HepG2 (cell line): ENCODE measurements around the gene FOXD2. TPM values are rescaled to one million over a fixed set of nuclear protein-coding genes. Genes with fewer than 3 reads are reported as not detected.

ENCODE experiments used
- ARHGAP35 ChIP-seq: sonication (generic); formaldehyde crosslinking; IDR thresholded peaks from 2 replicates; pipeline ENCODE4 v1.9.0; 2022; ENCODE audit warnings: mild to moderate bottlenecking, inconsistent platforms, moderate library complexity, missing genetic modification reagents, borderline replicate concordance
- CHD2 ChIP-seq: IDR thresholded peaks from 2 replicates; pipeline ENCODE4 v1.6.1; 2011; ENCODE audit warnings: low read depth, low read length, improper control_type of control experiment
- ETV5 ChIP-seq: IDR thresholded peaks from 2 replicates; pipeline ENCODE4 v1.6.1; 2018; ENCODE audit warnings: missing biosample characterization, missing genetic modification reagents, inconsistent platforms, borderline replicate concordance
- RAD21 ChIP-seq: fragments of 450-650 bp; formaldehyde crosslinking; IDR thresholded peaks from 2 replicates; pipeline ENCODE4 v1.5.0; 2020; ENCODE audit warnings: mild to moderate bottlenecking
- SRSF4 ChIP-seq: fragments of 200-400 bp; formaldehyde crosslinking; IDR thresholded peaks from one replicate; pipeline ENCODE4 v1.6.1; 2018; ENCODE audit warnings: mild to moderate bottlenecking, low read depth, low read length, moderate library complexity; ENCODE audit not compliant: poor library complexity, severe bottlenecking
- ZFX ChIP-seq: sonication (generic); formaldehyde crosslinking; IDR thresholded peaks from 2 replicates; pipeline ENCODE4 v1.4.0; 2020; ENCODE audit warnings: mild to moderate bottlenecking, low read depth, missing genetic modification reagents, moderate library complexity
- ZNF205 ChIP-seq: IDR thresholded peaks from 2 replicates; pipeline ENCODE4 v1.6.1; 2018; ENCODE audit warnings: missing biosample characterization, missing genetic modification reagents
- ZNF510 ChIP-seq: sonication (generic); formaldehyde crosslinking; IDR thresholded peaks from 2 replicates; pipeline ENCODE4 v1.4.0; 2020; ENCODE audit warnings: low read depth, mild to moderate bottlenecking, missing genetic modification reagents
- ZNF678 ChIP-seq: sonication (generic); formaldehyde crosslinking; IDR thresholded peaks from 2 replicates; pipeline ENCODE4 v1.4.0; 2020; ENCODE audit warnings: mild to moderate bottlenecking, missing genetic modification reagents
- ZSCAN21 ChIP-seq: sonication (generic); formaldehyde crosslinking; IDR thresholded peaks from 2 replicates; pipeline ENCODE4 v1.8.0; 2022; ENCODE audit warnings: mild to moderate bottlenecking, missing genetic modification reagents, moderate library complexity, borderline replicate concordance
- polyA plus RNA-seq, 8 experiments: library from polyadenylated mRNA; depleted of rRNA in 3 of 8; stranded (reverse) in 7 of 8; unstranded in 1 of 8; fragments of >200 nt; fragmentation: Illumina TruSeq in 4 of 8; extraction: Trizol in 4 of 8; gene quantifications; 2 replicates each; pipeline versions ENCODE4 v1.2.1 to v1.2.3, GENCODE V29; 2011 to 2016; ENCODE audit warnings: low read depth in 4 of 8, missing spikeins in 1 of 8, mixed read lengths in 1 of 8; ENCODE audit not compliant: insufficient read depth in 1 of 8
- total RNA-seq, 5 experiments: library from RNA; depleted of rRNA; stranded (reverse); fragments of >200 nt; fragmentation: Illumina TruSeq; extraction: Trizol; gene quantifications; 2 replicates each; pipeline ENCODE4 v1.2.3, GENCODE V29; 2016; ENCODE audit warnings: low read depth in 1 of 5
- TF ChIP-seq, protein P1 (sequence below): sonication (generic); formaldehyde crosslinking; IDR thresholded peaks from 2 replicates; pipeline ENCODE4 v1.4.0; 2020; ENCODE audit warnings: mild to moderate bottlenecking, missing genetic modification reagents, borderline replicate concordance
- TF ChIP-seq, protein P2 (sequence below): IDR thresholded peaks from 2 replicates; pipeline ENCODE4 v1.6.1; 2016
- TF ChIP-seq, protein P3 (sequence below): sonication (generic); formaldehyde crosslinking; IDR thresholded peaks from 2 replicates; pipeline ENCODE4 v1.4.0; 2020; ENCODE audit warnings: mild to moderate bottlenecking, missing genetic modification reagents
- TF ChIP-seq, protein P4 (sequence below): sonication (generic); formaldehyde crosslinking; IDR thresholded peaks from 2 replicates; pipeline ENCODE4 v1.4.0; 2020; ENCODE audit warnings: missing genetic modification reagents, borderline replicate concordance

The FOXD2 gene
- total and polyA plus RNA-seq, 2 of the 13 experiments (the other 11 are each of a cell fraction or from before 2014, with no cell fraction given), result 0.01 to 0.09 TPM

DNA sequence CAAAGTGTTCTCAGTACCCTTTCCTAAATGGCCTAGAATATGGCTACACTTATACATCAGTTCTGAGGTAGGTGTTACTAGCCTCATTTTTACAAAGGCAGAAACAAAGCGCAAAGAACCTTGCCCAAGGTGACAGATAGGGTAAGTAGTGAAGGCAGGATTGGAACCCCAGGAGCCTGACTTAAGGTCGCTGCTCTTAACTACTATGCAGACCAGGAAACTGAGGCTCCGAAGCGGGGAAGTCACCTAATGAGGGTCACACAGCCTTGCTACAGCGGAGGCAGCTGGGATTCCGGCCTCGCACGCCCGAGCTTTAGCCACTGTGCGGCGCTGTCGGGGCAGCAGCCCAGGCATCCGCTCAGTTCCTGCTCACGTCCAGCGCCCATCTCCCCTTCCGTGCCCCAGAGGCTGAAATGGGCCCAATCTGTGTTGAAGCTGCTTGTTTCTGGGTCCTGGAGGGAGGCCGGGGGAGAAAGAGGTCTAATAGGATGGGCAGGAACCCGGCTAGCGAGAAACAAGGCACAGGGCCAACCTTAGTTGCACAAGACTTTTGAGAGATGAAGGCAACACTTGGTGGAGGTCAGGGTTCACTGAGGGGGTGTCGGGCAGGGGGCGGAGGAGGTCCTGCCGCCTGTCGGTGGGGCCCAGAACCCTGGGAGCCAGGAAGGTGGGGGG is 1.4 kb upstream of the FOXD2 start (continued):
- TF ChIP-seq, protein P1, sequence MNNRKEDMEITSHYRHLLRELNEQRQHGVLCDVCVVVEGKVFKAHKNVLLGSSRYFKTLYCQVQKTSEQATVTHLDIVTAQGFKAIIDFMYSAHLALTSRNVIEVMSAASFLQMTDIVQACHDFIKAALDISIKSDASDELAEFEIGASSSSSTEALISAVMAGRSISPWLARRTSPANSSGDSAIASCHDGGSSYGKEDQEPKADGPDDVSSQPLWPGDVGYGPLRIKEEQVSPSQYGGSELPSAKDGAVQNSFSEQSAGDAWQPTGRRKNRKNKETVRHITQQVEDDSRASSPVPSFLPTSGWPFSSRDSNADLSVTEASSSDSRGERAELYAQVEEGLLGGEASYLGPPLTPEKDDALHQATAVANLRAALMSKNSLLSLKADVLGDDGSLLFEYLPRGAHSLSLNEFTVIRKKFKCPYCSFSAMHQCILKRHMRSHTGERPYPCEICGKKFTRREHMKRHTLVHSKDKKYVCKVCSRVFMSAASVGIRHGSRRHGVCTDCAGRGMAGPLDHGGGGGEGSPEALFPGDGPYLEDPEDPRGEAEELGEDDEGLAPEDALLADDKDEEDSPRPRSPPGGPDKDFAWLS (CRISPR knock-in tag), result no peak
- no peak for TF ChIP-seq CHD2
- TF ChIP-seq, protein P2, sequence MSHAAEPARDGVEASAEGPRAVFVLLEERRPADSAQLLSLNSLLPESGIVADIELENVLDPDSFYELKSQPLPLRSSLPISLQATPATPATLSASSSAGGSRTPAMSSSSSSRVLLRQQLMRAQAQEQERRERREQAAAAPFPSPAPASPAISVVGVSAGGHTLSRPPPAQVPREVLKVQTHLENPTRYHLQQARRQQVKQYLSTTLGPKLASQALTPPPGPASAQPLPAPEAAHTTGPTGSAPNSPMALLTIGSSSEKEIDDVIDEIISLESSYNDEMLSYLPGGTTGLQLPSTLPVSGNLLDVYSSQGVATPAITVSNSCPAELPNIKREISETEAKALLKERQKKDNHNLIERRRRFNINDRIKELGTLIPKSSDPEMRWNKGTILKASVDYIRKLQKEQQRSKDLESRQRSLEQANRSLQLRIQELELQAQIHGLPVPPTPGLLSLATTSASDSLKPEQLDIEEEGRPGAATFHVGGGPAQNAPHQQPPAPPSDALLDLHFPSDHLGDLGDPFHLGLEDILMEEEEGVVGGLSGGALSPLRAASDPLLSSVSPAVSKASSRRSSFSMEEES (CRISPR knock-in tag), result 0 out of 2 replicates have a peak, but pooled peaks have one; percentile 22
- no peak for TF ChIP-seq ZNF205 (CRISPR knock-in tag)
- TF ChIP-seq ETV5 (CRISPR knock-in tag), result peak; percentile 45
- TF ChIP-seq ZNF678 (CRISPR knock-in tag), result 0 out of 2 replicates have a peak, but pooled peaks have one; percentile 24
- TF ChIP-seq, protein P3, sequence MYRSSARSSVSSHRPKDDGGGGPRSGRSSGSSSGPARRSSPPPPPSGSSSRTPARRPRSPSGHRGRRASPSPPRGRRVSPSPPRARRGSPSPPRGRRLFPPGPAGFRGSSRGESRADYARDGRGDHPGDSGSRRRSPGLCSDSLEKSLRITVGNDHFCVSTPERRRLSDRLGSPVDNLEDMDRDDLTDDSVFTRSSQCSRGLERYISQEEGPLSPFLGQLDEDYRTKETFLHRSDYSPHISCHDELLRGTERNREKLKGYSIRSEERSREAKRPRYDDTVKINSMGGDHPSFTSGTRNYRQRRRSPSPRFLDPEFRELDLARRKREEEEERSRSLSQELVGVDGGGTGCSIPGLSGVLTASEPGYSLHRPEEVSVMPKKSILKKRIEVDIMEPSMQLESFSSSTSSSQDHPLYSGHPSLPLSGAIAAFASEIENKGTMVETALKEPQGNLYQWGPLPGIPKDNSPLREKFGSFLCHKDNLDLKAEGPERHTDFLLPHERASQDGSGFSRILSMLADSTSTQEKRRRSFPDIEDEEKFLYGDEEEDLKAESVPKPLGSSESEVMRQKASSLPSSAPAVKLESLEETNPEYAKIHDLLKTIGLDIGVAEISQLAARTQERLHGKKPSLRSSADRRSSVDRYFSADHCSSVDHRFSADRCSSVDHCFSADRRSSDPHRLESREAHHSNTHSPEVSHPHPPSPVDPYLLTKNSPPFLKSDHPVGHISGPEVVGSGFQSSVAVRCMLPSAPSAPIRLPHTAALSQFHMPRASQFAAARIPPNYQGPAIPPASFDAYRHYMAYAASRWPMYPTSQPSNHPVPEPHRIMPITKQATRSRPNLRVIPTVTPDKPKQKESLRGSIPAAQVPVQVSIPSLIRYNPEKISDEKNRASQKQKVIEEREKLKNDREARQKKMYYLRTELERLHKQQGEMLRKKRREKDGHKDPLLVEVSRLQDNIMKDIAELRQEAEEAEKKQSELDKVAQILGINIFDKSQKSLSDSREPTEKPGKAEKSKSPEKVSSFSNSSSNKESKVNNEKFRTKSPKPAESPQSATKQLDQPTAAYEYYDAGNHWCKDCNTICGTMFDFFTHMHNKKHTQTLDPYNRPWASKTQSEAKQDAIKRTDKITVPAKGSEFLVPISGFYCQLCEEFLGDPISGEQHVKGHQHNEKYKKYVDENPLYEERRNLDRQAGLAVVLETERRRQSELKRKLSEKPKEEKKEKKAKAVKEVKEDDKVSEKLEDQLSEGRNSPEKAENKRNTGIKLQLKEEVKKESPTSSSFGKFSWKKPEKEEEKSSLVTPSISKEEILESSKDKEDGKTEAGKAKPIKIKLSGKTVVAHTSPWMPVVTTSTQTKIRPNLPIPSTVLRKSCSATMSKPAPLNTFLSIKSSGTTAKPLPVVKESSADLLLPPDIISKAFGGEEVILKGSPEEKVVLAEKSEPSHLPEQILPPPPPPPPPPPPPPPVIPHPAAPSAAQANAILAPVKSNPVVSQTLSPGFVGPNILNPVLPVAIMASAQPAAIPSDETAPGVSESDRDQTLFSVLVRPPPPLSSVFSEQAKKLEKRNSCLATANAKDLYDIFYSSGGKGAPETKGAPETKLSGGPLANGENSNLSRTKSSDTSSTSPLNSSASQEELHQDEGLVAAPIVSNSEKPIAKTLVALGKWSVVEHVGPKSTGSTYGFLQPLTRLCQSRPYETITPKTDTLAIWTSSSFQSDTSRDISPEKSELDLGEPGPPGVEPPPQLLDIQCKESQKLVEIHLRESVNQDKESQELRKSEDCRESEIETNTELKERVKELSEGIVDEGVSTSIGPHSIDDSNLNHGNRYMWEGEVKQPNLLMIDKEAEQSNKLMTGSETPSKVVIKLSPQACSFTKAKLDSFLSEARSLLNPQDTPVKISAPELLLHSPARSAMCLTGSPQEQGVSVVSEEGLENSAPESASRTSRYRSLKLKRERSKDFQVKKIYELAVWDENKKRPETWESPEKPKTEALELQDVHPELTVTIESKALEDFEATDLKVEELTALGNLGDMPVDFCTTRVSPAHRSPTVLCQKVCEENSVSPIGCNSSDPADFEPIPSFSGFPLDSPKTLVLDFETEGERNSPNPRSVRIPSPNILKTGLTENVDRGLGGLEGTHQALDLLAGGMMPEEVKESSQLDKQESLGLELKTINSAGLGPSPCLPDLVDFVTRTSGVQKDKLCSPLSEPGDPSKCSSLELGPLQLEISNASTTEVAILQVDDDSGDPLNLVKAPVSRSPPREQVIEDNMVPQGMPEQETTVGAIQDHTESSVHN (CRISPR knock-in tag), result no peak
- peak; percentile 37 for TF ChIP-seq ZFX (CRISPR knock-in tag)
- peak; percentile 40; the same call in 1 of the 2 replicates for TF ChIP-seq ZSCAN21 (CRISPR knock-in tag)
- peak; percentile 72 for TF ChIP-seq RAD21 (CRISPR knock-in tag)
- no peak for TF ChIP-seq SRSF4
- TF ChIP-seq, protein P4, sequence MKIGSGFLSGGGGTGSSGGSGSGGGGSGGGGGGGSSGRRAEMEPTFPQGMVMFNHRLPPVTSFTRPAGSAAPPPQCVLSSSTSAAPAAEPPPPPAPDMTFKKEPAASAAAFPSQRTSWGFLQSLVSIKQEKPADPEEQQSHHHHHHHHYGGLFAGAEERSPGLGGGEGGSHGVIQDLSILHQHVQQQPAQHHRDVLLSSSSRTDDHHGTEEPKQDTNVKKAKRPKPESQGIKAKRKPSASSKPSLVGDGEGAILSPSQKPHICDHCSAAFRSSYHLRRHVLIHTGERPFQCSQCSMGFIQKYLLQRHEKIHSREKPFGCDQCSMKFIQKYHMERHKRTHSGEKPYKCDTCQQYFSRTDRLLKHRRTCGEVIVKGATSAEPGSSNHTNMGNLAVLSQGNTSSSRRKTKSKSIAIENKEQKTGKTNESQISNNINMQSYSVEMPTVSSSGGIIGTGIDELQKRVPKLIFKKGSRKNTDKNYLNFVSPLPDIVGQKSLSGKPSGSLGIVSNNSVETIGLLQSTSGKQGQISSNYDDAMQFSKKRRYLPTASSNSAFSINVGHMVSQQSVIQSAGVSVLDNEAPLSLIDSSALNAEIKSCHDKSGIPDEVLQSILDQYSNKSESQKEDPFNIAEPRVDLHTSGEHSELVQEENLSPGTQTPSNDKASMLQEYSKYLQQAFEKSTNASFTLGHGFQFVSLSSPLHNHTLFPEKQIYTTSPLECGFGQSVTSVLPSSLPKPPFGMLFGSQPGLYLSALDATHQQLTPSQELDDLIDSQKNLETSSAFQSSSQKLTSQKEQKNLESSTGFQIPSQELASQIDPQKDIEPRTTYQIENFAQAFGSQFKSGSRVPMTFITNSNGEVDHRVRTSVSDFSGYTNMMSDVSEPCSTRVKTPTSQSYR (CRISPR knock-in tag), result no peak
- no peak for TF ChIP-seq ARHGAP35
- 0 out of 2 replicates have a peak, but pooled peaks have one; percentile 24 for TF ChIP-seq ZNF510
